Liver (tissue), 9 donors: Measurements from ENCODE around the gene KCNJ5. TPM values are rescaled to one million over a fixed set of nuclear protein-coding genes. Genes with fewer than 3 reads are reported as not detected.

Experiments
- DNase-seq: peaks from one replicate; pipeline ENCODE4 v3.0.0-alpha.2; 2017; ENCODE audit warnings: low spot score
- H3K27ac ChIP-seq, 2 donors: one replicate each; pipeline ENCODE4 v1.7.0; 2013; ENCODE audit warnings: inconsistent platforms in 2 of 2, low read length in 2 of 2, control low read depth in 1 of 2, low read depth in 1 of 2, mild to moderate bottlenecking in 1 of 2
- H3K27me3 ChIP-seq, 4 donors: one replicate each; pipeline versions ENCODE4 v1.6.1 to v1.7.0; 2013; ENCODE audit warnings: low read length in 3 of 4, inconsistent platforms in 1 of 4, mild to moderate bottlenecking in 1 of 4, moderate library complexity in 1 of 4; ENCODE audit not compliant: control insufficient read depth in 4 of 4, insufficient read depth in 4 of 4
- H3K36me3 ChIP-seq, 4 donors: one replicate each; pipeline versions ENCODE4 v1.6.1 to v1.7.0; 2013; ENCODE audit warnings: low read length in 3 of 4, mild to moderate bottlenecking in 3 of 4, low read depth in 1 of 4, moderate library complexity in 1 of 4; ENCODE audit not compliant: control insufficient read depth in 4 of 4, insufficient read depth in 3 of 4
- H3K4me1 ChIP-seq, 4 donors: one replicate each; pipeline versions ENCODE4 v1.6.1 to v1.7.0; 2013; ENCODE audit warnings: low read length in 3 of 4, mild to moderate bottlenecking in 3 of 4, moderate library complexity in 1 of 4; ENCODE audit not compliant: control insufficient read depth in 4 of 4, insufficient read depth in 4 of 4
- H3K4me3 ChIP-seq, 3 donors: one replicate each; pipeline versions ENCODE4 v1.6.1 to v1.7.0; 2013; ENCODE audit warnings: low read length in 3 of 3, control low read depth in 1 of 3, low read depth in 1 of 3, mild to moderate bottlenecking in 1 of 3
- H3K9ac ChIP-seq, 2 donors: one replicate each; pipeline ENCODE4 v1.7.0; 2013; ENCODE audit warnings: low read length in 2 of 2, mild to moderate bottlenecking in 2 of 2, moderate library complexity in 2 of 2, control low read depth in 1 of 2, low read depth in 1 of 2
- H3K9me3 ChIP-seq, 4 donors: one replicate each; pipeline versions ENCODE4 v1.6.1 to v1.7.0; 2013; ENCODE audit warnings: low read length in 3 of 4; ENCODE audit not compliant: control insufficient read depth in 4 of 4
- EGR1 ChIP-seq, 2 donors: IDR thresholded peaks; 2 replicates each; pipeline ENCODE4 v1.6.1; 2016 to 2018; ENCODE audit warnings: antibody characterized with exemption in 2 of 2, low read depth in 2 of 2
- FOXA1 ChIP-seq: IDR thresholded peaks from 2 replicates; pipeline ENCODE4 v1.6.1; 2016; ENCODE audit warnings: antibody characterized with exemption
- FOXA2 ChIP-seq: IDR thresholded peaks from 2 replicates; pipeline ENCODE4 v1.6.1; 2016; ENCODE audit warnings: antibody characterized with exemption
- GABPA ChIP-seq, 2 donors: IDR thresholded peaks in 1 of 2; conservative IDR thresholded peaks in 1 of 2; 2 replicates each; pipeline ENCODE4 v1.6.1; 2016; ENCODE audit warnings: antibody characterized with exemption in 2 of 2, mild to moderate bottlenecking in 1 of 2, moderate library complexity in 1 of 2
- HNF4A ChIP-seq, 2 donors: conservative IDR thresholded peaks; 2 replicates each; pipeline ENCODE4 v1.6.1; 2016; ENCODE audit warnings: antibody characterized with exemption in 2 of 2, mild to moderate bottlenecking in 2 of 2
- HNF4G ChIP-seq: IDR thresholded peaks from 2 replicates; pipeline ENCODE4 v1.6.1; 2016; ENCODE audit warnings: antibody characterized with exemption
- JUND ChIP-seq, 2 donors: IDR thresholded peaks; 2 replicates each; pipeline ENCODE4 v1.6.1; 2016; ENCODE audit warnings: antibody characterized with exemption in 2 of 2
- NR2F2 ChIP-seq: IDR thresholded peaks from 2 replicates; pipeline ENCODE4 v1.6.1; 2016; ENCODE audit warnings: antibody characterized with exemption
- RXRA ChIP-seq, 2 donors: IDR thresholded peaks; 2 replicates each; pipeline ENCODE4 v1.6.1; 2017 to 2018; ENCODE audit warnings: antibody characterized with exemption in 2 of 2, mild to moderate bottlenecking in 1 of 2
- SP1 ChIP-seq: IDR thresholded peaks from 2 replicates; pipeline ENCODE4 v1.6.1; 2018; ENCODE audit warnings: antibody characterized with exemption, mild to moderate bottlenecking
- TAF1 ChIP-seq: conservative IDR thresholded peaks from 2 replicates; pipeline ENCODE4 v1.6.1; 2016; ENCODE audit warnings: antibody characterized with exemption, mild to moderate bottlenecking
- YY1 ChIP-seq: IDR thresholded peaks from 2 replicates; pipeline ENCODE4 v1.6.1; 2016; ENCODE audit warnings: antibody characterized with exemption, mild to moderate bottlenecking
- WGBS: extraction: QIAGEN DNeasy Blood & Tissue Kit; methylation state at CpG from one replicate; pipeline ENCODE4 v1.1.7; 2013; 5-methylcytosine and 5-hydroxymethylcytosine counted together
- polyA plus RNA-seq, 2 donors: library from polyadenylated mRNA; stranded (reverse) in 1 of 2; unstranded in 1 of 2; fragments of 200-250 nt in 1 of 2; fragments of >200 nt in 1 of 2; fragmentation: Nextera tagmentation in 1 of 2; extraction: Ambion mirVana in 1 of 2; gene quantifications; one replicate each; pipeline versions ENCODE4 v1.2.1 to v1.2.3, GENCODE V29; 2013 to 2015
- total RNA-seq, 2 donors: library from RNA; depleted of rRNA; stranded (reverse); fragments of >200 nt; gene quantifications; one replicate each; pipeline ENCODE4 v1.2.3, GENCODE V29; 2014
- TF ChIP-seq, protein P1 (sequence below): IDR thresholded peaks from 2 replicates; pipeline ENCODE4 v1.6.1; 2016; ENCODE audit warnings: antibody characterized with exemption, mild to moderate bottlenecking
- TF ChIP-seq, protein P2 (sequence below): IDR thresholded peaks from 2 replicates; pipeline ENCODE4 v1.6.1; 2016; ENCODE audit warnings: antibody characterized with exemption
- TF ChIP-seq, protein P3 (sequence below): fragments of 150-350 bp; IDR thresholded peaks from 2 replicates; pipeline ENCODE4 v1.5.1; 2017; ENCODE audit warnings: improper control_type of control experiment, low read depth, low read length; ENCODE audit not compliant: missing input control
- TF ChIP-seq, protein P4 (sequence below): IDR thresholded peaks from 2 replicates; pipeline ENCODE4 v1.6.1; 2016; ENCODE audit warnings: antibody characterized with exemption
- TF ChIP-seq, protein P5 (sequence below): IDR thresholded peaks from 2 replicates; pipeline ENCODE4 v1.6.1; 2016; ENCODE audit warnings: antibody characterized with exemption
- donor health status: healthy.
- donor health status: healthy.
- donor health status: healthy.
- donor health status: healthy.
- donor health status: healthy.

The KCNJ5 gene
- total and polyA plus RNA-seq, 4 donors, result 0.04 to 0.08 (median 0.06) TPM

DNA sequence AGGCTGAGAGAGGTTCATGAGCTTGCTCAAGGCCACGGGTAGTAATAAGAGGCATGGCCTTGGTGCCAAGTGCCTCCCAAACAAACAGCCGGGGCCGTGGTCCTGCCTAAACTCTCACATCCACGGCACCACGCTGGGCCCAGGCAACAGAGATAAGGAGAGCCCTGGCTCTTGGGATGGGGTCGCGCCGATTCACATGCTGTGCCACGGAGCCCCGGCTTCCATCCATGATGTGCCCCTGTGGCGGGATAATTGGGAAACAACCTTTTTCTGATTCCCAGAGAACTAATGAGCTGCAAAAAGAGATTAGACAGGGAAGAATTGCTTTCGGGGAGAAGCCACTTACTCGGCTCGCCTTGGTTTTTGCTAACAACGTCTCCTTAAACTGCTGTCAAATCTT, 29.5 kb downstream of the KCNJ5 start (continued):
- TF ChIP-seq, protein P1, sequence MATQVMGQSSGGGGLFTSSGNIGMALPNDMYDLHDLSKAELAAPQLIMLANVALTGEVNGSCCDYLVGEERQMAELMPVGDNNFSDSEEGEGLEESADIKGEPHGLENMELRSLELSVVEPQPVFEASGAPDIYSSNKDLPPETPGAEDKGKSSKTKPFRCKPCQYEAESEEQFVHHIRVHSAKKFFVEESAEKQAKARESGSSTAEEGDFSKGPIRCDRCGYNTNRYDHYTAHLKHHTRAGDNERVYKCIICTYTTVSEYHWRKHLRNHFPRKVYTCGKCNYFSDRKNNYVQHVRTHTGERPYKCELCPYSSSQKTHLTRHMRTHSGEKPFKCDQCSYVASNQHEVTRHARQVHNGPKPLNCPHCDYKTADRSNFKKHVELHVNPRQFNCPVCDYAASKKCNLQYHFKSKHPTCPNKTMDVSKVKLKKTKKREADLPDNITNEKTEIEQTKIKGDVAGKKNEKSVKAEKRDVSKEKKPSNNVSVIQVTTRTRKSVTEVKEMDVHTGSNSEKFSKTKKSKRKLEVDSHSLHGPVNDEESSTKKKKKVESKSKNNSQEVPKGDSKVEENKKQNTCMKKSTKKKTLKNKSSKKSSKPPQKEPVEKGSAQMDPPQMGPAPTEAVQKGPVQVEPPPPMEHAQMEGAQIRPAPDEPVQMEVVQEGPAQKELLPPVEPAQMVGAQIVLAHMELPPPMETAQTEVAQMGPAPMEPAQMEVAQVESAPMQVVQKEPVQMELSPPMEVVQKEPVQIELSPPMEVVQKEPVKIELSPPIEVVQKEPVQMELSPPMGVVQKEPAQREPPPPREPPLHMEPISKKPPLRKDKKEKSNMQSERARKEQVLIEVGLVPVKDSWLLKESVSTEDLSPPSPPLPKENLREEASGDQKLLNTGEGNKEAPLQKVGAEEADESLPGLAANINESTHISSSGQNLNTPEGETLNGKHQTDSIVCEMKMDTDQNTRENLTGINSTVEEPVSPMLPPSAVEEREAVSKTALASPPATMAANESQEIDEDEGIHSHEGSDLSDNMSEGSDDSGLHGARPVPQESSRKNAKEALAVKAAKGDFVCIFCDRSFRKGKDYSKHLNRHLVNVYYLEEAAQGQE, result no peak
- TF ChIP-seq JUND (IDR thresholded peaks at IDR 0.05) (no peak), TAF1 (no peak)

DNA sequence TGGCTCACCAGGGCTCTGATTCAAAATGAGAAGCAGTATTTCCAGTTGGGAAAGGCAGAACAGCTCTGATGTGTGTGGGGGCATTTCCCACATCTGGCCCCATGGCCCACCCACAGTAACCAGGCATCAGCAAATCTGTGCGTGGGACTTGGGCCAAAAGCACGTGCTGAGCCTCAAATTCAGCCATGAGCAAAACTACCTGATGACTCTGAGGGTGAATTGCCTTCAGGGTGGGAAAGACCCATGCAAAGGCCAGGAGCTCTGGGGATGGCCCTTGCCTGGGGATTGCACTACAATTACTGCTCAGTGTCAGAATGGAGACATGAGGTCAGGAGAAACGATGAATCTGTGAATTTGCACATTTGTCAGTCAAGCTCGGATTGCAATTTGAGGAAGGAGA, 30.6 kb downstream of the KCNJ5 start:
- Histone ChIP-seq H3K27me3 (peaks cover 0 to 6% (median 0%) of the 10 kb centered on the region in 4 donors), H3K4me1 (no peaks in the 10 kb centered on the region), H3K9me3 (no peaks in the 10 kb centered on the region), H3K36me3 (no peaks in the 10 kb centered on the region), H3K9ac (no peak overlapping the region), H3K4me3 (no peak overlapping the region), H3K27ac (no peak overlapping the region)
- TF ChIP-seq JUND (IDR thresholded peaks at IDR 0.05) (no peak), FOXA2 (no peak), EGR1 (IDR thresholded peaks at IDR 0.05; ENCODE audit: low read depth in 2 of 2) (no peak), SP1 (no peak), HNF4G (no peak), HNF4A (conservative IDR thresholded peaks at IDR 0.05) (no peak), GABPA (IDR thresholded peaks at IDR 0.05 in 1 of 2, conservative IDR thresholded peaks at IDR 0.05 in 1 of 2) (no peak), NR2F2 (no peak), TAF1 (no peak), FOXA1 (no peak), YY1 (no peak), RXRA (IDR thresholded peaks at IDR 0.05) (no peak)
- TF ChIP-seq, protein P2, sequence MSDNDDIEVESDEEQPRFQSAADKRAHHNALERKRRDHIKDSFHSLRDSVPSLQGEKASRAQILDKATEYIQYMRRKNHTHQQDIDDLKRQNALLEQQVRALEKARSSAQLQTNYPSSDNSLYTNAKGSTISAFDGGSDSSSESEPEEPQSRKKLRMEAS, result no peak
- TF ChIP-seq, protein P3, sequence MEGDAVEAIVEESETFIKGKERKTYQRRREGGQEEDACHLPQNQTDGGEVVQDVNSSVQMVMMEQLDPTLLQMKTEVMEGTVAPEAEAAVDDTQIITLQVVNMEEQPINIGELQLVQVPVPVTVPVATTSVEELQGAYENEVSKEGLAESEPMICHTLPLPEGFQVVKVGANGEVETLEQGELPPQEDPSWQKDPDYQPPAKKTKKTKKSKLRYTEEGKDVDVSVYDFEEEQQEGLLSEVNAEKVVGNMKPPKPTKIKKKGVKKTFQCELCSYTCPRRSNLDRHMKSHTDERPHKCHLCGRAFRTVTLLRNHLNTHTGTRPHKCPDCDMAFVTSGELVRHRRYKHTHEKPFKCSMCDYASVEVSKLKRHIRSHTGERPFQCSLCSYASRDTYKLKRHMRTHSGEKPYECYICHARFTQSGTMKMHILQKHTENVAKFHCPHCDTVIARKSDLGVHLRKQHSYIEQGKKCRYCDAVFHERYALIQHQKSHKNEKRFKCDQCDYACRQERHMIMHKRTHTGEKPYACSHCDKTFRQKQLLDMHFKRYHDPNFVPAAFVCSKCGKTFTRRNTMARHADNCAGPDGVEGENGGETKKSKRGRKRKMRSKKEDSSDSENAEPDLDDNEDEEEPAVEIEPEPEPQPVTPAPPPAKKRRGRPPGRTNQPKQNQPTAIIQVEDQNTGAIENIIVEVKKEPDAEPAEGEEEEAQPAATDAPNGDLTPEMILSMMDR, result no peak
- TF ChIP-seq, protein P4, sequence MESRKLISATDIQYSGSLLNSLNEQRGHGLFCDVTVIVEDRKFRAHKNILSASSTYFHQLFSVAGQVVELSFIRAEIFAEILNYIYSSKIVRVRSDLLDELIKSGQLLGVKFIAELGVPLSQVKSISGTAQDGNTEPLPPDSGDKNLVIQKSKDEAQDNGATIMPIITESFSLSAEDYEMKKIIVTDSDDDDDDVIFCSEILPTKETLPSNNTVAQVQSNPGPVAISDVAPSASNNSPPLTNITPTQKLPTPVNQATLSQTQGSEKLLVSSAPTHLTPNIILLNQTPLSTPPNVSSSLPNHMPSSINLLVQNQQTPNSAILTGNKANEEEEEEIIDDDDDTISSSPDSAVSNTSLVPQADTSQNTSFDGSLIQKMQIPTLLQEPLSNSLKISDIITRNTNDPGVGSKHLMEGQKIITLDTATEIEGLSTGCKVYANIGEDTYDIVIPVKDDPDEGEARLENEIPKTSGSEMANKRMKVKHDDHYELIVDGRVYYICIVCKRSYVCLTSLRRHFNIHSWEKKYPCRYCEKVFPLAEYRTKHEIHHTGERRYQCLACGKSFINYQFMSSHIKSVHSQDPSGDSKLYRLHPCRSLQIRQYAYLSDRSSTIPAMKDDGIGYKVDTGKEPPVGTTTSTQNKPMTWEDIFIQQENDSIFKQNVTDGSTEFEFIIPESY, result no peak
- TF ChIP-seq, protein P5, sequence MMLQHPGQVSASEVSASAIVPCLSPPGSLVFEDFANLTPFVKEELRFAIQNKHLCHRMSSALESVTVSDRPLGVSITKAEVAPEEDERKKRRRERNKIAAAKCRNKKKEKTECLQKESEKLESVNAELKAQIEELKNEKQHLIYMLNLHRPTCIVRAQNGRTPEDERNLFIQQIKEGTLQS, result no peak
- WGBS, result 82% methylated on average over 4 of the region's 4 CpGs
- DNase-seq, result no peak
